T-helper 2 cell treated with Interferon-gamma antibody and Interleukin-4, amounts not matched to agents 100 ng/mL and 5 ng/mL, for 36 hours (primary cell): ENCODE results near the gene SCN4A. TPM values are rescaled to one million over a fixed set of nuclear protein-coding genes. Genes with fewer than 3 reads are reported as not detected.
"Not testable (repeated sequence)": the region's sequence is repeated elsewhere in the genome, so short reads cannot be mapped to it uniquely, and the experiment has no call there.

Source experiments
- intact Hi-C: fragments of 100-400 bp; cut with micrococcal nuclease; formaldehyde crosslinking; loops from one replicate; pipeline ENCODE4 v1.15.1; 2023
- total RNA-seq: library from RNA; stranded (reverse); gene quantifications from 2 replicates; pipeline ENCODE4 v1.2.3, GENCODE V29; 2022

SCN4A gene
- total RNA-seq, 1 donor from 2014 or later: 0.05 TPM

DNA sequence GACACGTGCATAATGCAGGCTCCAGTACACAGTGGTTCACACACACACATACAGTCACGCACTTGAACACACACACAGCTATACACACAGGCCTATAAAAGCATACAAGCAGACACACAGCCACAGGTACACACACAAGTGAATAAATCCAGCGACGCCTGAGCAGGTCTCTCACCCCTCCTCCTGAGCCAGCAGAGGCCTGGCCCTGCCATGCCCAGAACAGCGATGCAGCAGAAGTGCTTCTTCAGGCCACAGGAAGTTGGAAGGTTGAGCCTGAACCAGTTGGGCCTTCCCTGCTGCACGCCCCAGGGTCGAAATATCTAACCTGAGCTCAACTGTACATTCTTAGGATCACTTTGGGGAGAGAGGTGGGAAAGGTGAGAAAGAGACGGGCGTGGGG, 33.3 kb downstream of the SCN4A start:
- intact Hi-C loops: no loop called here

DNA sequence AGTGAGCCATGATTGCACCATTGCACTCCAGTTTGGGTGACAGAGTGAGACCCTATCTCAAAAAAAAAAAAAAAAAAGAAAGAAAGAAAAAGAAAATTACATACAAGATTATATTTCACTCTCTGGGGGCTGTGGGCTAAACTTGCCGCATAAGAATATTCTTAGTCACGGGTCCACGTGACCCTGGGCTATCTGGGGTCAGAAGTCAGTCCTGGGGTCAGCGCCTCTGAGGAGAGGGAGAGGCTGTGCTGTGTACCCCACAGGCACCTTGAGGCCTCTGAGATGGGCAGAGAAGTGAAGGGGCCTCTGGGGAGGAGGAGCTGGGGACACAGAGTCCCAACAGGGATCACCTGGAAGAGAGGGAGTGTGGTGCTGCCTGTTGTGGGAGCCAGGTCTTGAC, 34.8 kb downstream of the SCN4A start:
- intact Hi-C loops: no loop called here

DNA sequence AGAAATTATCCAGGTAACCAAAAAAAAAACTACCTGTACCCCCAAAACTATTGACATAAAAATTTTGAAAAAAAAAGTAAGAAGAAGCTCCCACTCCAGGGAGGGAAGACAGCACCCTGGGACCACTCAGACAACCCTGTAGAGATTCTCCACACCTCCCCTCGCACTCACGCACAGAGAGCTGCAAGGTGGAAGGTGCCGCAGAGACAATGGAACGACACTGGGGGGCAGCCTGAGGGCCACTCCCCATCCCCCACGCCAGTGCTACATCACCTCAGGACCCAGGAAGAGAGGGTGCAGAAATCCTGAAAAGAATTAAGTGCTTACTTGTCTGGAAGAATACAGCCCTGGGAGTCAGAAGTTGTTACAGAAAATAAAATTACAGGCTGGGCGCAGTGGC, 35.4 kb downstream of the SCN4A start:
- intact Hi-C loops: no loop called here

DNA sequence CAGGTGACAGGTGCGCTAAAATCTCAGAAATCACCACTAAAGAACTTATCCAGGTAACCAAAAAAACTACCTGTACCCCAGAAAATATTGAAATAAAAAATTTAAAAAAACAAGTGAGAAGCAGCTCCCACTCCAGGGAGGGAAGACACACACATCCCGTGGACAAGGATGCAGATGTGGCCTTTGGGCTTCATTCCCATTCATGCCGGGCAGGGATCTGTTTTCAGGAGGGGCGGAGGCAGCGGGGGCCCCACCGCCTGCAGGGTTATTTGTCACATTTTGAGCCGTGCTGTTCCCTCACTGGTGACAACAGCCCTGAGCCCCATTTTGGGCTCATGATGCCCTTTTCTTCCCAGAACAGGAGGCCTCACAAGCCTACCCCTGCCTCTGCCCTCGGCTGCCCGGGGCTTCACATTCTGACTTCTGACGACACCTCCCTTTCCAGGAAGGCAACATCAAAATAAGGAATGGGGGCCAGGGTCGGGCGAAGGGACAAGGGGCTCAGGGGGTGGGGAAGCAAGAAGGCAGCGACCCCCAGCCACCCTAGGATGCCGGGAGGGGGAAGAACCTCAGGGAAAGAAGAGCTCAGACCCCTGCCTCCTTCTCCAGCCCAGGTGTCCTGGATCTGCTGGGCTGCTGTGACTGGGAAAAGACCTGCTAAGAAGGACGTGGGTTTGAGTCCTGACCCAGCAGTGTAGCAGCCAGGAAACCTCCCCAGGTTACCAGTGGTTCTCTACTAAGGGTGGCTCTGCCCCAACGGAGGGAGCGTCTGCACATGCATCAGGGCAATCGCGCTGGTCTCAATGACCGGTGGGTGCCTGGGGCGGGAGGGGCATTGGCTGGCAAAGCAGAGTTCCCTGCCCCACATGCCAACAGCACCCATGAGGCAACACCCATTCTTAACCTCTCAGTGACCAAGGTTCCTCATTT, 38.3 kb downstream of the SCN4A start:
- intact Hi-C loops: loop anchor here (5.0 kb wide), 1 partner anchor 93 kb away; no protein-coding TSS in a partner anchor

DNA sequence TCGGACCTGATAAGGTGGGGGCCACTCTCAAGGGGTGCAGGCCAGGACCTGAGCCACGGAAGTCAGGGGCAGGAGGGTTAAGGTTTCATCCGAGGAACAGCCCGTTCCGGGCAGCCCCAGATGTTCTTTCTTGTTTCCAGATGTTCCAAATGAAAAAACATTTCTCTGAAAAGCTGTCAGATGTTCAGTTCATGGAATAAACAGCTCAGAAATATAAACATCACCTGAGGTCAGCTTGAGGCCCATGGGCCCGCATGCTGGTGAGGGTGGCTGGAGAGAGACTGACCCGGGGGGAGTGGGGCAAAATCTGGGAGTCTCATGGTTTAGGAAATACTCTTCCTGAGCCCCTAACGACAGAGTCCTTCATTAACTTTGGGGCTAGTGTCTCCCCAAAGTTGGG, 39.1 kb downstream of the SCN4A start:
- intact Hi-C loops: loop anchor here (5.0 kb wide), 1 partner anchor 94 kb away; no protein-coding TSS in a partner anchor

DNA sequence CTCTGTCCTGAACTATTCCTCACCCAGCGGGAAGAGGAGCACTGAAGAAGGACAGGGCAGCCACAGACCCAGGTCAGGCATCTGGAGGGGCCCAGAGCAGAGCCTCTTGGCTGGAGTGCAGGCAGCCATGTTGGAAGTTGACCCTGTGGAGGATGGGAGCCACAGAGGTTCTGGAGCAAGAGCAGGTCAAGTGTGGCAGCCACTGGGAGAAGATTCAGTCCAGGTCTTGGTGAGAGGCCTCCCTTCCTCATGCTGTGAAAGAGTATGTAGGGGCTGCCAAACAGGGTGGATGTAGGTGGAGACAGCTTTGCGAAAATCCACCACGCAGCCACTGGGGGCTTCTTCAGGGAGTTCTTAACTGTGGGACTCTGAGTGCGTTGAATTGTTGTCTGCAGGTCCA, 40.0 kb downstream of the SCN4A start:
- intact Hi-C loops: loop anchor here (5.0 kb wide), 1 partner anchor 95 kb away; no protein-coding TSS in a partner anchor

DNA sequence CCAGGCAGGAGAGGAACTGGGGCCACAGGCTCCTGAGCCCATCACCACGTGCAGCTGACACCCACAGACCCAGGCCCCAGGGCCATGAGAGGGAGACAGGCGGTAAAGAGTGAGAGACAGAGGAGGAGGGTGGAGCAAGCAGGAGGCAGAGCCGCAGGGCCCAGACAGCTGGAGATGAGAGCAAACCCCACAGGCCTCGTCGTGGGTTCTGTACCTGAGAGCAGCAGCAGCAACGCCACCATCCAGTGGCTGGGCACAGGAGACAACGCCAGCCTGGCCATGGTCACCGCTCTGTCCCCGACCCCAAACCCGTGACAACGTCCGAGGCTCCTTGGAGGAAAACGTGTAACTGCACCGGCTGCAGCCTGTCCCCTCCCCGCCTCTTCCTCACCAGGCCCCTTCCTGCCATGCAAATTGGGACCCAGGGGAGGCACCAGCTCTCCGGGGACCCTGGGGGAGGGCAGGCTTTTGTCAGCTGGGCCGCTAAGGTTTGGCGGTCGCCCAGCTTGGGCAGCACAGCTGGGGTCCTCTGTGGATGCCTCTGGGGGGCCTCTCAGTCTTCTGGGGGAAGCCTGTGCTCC, 40.6 kb downstream of the SCN4A start, which contains the start of gene CD79B:
CD79B (minus strand) TSS at position 351 of the 581 bp plus-strand sequence; CDS start at position 281, 70 bp downstream.
- intact Hi-C loops: loop anchor here (5.0 kb wide), 1 partner anchor 95 kb away; no protein-coding TSS in a partner anchor

DNA sequence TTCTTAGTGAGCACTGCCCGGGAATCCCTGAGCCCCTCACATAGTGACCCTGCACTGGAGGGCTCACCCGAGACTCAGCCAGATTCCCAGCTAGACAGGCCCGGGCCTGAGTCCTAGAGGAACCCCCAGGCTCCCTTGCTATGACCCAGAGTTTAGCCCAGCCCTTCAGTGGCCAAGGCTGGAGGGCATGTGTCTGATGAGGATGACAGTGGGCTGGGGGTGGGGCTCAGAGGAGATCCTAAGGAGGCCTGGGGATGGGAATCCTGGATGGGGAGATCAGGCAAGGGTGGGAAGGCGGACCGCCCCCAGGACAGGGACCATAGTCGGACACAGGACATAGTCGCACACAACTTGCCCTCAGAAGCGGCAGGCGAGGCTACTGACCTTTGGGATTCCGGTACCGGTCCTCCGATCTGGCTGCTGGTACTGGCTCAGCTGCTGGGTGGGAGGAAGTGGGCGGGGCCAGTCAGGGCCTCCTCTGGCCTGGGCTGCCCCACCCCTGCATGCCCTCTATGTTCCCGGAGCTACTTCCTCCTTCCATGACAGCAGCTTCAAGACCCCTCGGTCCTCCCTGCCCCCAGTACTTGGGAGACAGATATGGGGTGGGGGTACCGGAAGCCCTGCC, 41.7 kb downstream of the SCN4A start:
- intact Hi-C loops: loop anchor here (5.0 kb wide), 1 partner anchor 96 kb away; no protein-coding TSS in a partner anchor

DNA sequence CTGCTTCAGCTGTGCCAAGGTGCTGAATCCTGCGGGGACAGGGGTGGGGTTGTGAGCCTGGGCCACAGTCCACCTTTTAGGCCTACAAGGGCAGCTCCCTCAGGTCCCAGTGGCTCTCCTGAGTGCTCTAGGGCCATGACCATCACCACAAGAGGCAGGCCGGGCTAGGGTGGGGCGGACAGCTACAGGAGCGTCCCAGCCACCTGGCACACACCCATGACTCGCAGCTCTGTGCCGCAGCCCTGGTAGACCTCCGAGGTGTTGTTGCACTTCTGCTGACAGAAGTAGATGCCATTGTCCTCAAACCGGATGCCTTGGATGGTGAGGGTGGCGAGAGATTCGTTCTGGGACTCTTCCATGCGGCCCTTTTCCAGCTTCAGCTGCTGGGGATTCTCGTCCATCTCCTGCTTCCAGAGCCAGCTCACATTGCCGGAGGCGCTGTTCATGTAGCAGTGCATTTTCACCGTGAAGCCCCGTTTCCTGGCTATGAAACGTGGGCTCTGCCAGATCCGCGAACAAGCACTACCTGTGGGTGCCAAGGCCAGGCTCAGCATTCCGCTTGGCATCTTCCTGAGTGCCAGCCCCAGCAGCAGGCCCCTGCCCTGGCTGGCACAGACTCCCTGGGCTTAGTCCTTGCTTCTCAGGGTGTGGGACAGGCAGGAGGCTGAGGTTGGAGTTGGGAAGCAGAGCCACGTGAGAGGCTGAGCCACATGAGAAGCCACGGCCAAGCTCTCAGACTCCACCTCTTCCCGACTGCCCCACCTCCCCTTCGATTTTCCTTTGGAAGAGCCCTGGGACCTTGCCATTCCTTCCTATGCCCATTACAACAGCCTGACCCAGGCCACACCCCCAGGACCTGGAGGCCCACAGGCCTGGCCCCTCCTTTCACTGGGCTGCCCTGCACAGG, 42.6 kb downstream of the SCN4A start:
- intact Hi-C loops: loop anchor here (5.0 kb wide), 1 partner anchor 97 kb away; no protein-coding TSS in a partner anchor

DNA sequence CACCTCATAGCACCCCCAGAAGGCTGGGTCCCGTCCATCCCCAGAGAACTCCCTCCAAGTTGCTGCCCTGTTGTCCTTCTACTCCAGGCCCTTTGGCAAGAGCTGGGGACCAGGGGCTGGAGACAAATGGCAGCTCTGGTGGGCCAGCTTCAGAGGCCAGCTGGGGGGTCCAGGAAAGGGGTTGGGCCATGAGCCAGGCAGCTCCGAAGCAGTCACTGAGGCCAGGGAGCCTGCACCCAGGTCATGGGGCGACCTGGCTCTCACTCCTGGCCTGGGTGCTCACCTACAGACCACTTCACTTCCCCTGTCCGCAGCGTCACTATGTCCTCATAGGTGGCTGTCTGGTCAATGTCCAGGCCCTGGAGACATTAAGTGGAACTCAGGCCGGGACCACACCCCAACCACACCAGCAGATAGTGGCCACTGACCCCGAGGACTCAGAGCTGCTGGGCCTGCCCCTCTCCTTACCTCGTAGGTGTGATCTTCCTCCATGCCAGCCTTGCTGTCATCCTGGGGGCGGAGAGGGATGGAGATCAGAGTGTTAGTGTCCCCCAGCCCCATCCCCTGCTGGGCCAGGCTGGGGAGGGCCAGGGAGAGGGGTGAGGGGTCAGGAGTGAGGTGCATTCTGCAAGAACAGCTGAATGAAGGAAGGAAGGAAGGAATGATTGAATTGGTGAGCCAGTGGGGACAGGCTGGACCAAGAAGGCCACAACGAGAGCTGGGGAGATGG, 43.6 kb downstream of the SCN4A start:
- intact Hi-C loops: no loop called here

DNA sequence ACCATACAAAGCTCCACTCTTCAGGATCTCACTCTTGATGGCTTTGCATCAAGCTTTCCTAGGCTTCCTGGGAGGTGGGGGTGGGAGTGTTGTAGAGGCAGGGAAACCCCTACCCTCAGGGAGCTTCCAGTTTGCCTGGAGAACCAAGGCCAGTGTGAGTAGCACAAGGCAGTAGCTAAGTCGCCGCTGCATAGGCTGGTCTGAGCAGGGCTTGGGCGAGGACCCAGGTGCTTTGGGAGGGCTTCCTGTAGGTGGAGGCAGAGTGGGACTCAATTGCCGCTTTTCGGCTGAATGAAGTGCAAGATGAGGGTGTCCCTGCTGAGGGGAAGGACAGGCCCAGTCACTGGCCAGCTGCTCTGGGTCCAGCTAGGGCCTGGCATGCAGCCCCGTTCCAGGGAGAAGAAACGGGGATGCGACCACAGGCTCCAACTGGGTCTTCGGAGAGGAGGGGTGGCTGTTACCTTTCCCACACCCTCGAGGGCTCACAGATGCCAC, 44.5 kb downstream of the SCN4A start:
- intact Hi-C loops: no loop called here

DNA sequence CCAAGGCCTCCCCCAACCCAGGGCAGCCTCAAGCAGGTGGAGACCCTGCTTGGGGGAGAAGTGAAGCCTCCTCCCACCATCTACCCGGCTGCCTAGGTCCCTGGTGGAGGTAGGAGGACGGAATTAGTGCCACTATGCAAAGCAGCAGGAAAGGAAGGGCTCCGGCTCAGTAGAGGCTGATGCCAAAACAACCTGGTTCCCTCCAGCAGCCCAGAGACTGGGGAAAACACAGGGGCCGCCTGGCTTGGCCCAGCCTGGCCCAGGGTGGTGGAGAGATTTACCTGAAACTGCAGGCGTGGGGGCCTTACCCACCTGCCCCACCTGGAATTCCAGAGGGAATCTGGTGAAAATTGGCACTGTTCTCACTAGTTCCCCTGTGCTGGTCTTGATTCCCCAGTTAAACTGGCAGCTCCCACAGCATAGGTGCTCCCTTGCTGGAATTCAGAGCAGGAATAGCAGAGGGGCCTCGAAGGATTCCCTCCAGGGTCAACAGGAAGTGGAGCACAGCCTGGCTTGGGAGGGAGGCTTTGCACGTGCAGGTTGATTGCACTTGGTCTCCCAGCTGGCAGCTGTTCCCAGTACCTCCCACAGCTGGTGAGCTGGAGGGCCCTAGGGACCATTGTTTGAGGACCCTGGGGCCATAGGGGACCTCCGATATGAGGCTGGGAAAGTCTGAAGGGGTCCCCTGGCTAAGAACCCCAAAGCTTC, 45.1 kb downstream of the SCN4A start:
- intact Hi-C loops: no loop called here

DNA sequence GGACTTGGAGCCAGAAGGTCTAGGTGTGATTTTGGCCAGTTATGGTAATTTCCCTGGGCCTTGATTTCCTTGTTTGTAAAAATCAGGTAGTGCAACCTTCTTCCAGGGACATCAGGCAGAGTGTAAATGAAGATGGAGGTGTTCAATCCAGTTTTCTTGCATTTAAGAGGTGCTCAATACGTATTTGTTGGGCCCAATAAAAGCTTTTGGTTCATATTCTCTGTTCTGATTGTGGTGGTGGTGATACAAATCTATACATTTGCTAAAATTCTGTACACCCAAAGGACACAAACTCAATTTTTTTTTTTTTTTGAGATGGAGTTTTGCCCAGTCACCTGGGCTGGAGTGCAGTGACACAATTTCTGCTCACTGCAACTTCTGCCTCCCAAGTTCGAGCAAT, 46.6 kb downstream of the SCN4A start:
- intact Hi-C loops: no loop called here

DNA sequence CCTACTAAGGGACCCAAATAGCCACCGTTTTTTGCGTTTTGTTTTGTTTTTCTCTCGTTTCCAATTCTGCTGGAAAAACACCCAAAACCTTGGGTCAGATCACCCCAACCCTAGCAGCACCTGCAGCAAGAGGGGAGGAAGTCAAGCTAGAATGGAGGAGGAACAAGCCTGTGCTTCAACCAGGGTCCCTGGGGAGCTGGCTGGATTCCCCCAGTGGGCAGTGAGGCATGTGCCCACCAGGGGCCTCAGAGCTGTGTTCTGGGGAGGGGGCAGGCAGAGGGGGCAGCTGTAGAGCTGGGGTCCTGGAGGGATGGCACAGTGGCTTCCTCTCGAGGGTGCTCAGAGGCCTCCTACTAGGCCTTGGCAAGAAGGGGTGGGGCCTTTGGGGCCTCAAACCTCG, 47.1 kb downstream of the SCN4A start:
- intact Hi-C loops: no loop called here

DNA sequence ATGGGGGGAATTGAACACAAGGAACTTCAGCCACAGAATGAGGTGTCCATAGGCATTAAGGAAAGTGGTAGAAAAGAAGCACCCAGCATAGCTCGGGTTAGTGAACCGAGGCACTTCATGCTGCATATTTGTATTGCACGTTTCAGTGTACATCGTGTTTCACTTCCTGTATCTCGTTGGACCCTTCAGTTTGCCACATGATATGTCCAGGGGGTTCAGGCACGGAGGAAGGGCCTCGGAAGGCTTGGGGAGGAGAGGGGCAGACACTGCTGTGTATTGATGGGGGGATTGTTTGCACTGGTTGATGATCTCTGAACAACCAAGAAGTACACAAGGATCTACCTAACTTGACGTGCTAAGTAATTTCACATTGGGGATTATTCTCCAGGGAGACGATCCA, 50.3 kb downstream of the SCN4A start:
- intact Hi-C loops: not testable (repeated sequence)

DNA sequence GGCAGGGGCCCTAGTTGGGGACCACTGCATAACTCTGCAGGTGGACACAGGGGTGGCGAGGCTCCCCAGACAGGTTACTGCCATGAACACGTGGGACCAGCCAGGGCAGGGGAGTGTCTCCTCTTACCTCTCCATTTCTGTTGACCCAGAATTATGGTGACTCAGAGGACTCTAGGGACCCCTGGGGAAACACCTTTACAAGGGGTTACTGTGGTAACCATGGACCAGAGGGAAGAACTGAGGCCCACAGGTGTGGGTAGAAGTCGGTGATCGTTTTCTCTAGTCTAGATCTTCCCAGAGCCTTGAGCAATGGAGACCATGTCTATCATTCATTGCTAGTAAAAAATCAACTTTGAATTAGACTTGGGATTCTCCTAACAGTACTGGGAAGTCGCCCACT, 51.9 kb downstream of the SCN4A start:
- intact Hi-C loops: not testable (repeated sequence)

DNA sequence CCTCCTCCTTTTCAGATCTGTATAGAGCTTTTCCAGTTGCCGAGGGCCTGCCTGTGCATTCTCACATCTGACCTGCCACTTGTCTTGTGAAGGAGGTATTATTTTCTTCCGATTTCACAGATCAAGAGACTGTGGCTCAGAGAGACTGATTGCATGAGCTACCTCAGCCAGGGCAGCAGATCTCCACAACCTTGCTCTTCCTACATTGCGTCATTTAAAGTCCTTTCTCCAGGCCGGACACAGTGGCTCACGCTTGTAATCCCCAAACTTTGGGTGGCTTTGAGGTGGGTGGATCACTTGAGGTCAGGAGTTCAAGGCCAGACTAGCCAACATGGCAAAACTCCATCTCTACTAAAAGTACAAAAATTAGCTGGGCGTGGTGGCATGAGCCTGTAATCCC, 52.7 kb downstream of the SCN4A start:
- intact Hi-C loops: not testable (repeated sequence)

DNA sequence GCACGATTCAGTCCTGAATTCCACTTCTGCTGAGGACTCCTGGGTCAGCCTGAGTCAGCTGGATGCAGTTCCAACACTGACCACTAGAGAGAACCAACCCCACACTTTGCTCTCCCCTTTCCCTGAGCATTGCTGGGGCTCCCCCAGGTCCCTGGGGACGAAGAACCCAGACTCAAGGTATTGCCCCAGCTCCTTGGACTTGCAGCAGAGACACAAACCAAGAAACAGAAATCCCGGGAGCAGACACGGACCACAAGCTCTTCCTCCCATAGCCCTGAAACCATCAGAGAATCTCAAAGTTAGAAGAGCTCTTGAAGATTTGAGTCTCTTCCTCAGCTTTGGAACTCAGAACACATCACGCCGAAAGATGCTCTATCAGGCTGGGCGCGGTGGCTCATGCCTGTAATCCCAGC, 53.4 kb downstream of the SCN4A start:
- intact Hi-C loops: loop anchor here (1.0 to 5.0 kb wide), 5 partner anchors 27 to 363 kb away; partner anchors contain the start of gene ERN1

DNA sequence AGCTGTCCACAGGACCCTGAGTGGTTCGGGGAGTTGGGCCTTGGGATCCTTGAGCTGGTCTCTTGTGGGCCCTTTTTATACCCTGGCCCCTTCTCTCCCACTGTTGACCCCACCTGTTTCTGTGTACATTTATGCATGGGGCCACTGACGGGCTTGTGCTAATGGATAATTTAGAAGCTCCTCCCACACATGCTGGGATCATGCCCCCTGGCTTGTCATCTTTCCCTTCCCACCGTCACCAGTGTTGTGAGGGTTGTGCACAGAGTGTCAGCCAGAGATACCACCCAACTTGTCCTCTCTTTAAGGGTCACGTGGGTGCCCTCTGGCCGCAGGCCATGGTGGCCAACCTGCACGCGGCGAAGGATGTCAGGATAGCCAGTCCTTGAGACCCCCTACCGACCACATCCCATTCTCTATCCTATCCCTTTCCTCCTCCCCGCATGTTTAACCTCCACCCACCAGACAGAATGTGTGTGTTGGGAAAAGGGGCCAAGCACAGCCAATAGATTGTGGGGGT, 53.9 kb downstream of the SCN4A start, which contains the start of gene GH1:
GH1 (minus strand) TSS at position 51 of the 517 bp plus-strand sequence. CDS start 63 bp downstream, outside the sequence.
- intact Hi-C loops: loop anchor here (1.0 to 5.0 kb wide), 5 partner anchors 27 to 363 kb away; partner anchors contain the start of gene ERN1
